WTC11 (cell line): ENCODE measurements around the gene CGB8.
"Not testable (repeated sequence)": the region's sequence is repeated elsewhere in the genome, so short reads cannot be mapped to it uniquely, and the experiment has no call there.

Experiments
- IRF2 ChIP-seq: sonication (generic); formaldehyde crosslinking; IDR thresholded peaks from 2 replicates; pipeline ENCODE4 v1.8.0; 2022; ENCODE audit warnings: low read depth, missing genetic modification reagents, borderline replicate concordance
- JUN ChIP-seq: sonication (generic); formaldehyde crosslinking; IDR thresholded peaks from 2 replicates; pipeline ENCODE4 v1.8.0; 2023; ENCODE audit warnings: mild to moderate bottlenecking, missing genetic modification reagents
- MXD4 ChIP-seq: fragments of 250-450 bp; sonication (Bioruptor Pico); IDR thresholded peaks from 2 replicates; pipeline ENCODE4 v1.8.0; 2021; ENCODE audit warnings: mild to moderate bottlenecking, moderate library complexity, borderline replicate concordance
- NR3C1 ChIP-seq: sonication (generic); formaldehyde crosslinking; conservative IDR thresholded peaks from 2 replicates; pipeline ENCODE4 v1.8.1; 2023; ENCODE audit warnings: low read depth, mild to moderate bottlenecking, missing genetic modification reagents
- SMAD4 ChIP-seq: sonication (generic); formaldehyde crosslinking; IDR thresholded peaks from 2 replicates; pipeline ENCODE4 v1.8.0; 2022; ENCODE audit warnings: mild to moderate bottlenecking, missing genetic modification reagents
- ZNF263 ChIP-seq: sonication (generic); formaldehyde crosslinking; IDR thresholded peaks from 2 replicates; pipeline ENCODE4 v1.8.1; 2022; ENCODE audit warnings: low read depth, mild to moderate bottlenecking, moderate library complexity, missing genetic modification reagents
- TF ChIP-seq, protein P1 (sequence below): fragments of 200-600 bp; IDR thresholded peaks from 2 replicates; pipeline ENCODE4 v1.8.0; 2022; ENCODE audit warnings: antibody characterized with exemption
- TF ChIP-seq, protein P2 (sequence below): sonication (generic); formaldehyde crosslinking; conservative IDR thresholded peaks from 2 replicates; pipeline ENCODE4 v1.8.1; 2022; ENCODE audit warnings: mild to moderate bottlenecking, missing genetic modification reagents
- TF ChIP-seq, protein P3 (sequence below): sonication (generic); formaldehyde crosslinking; IDR thresholded peaks from 2 replicates; pipeline ENCODE4 v1.8.1; 2023; ENCODE audit warnings: mild to moderate bottlenecking, moderate library complexity, missing genetic modification reagents
- TF ChIP-seq, protein P4 (sequence below): sonication (generic); formaldehyde crosslinking; IDR thresholded peaks from 2 replicates; pipeline ENCODE4 v1.8.0; 2022; ENCODE audit warnings: missing genetic modification reagents
- TF ChIP-seq, protein P5 (sequence below): sonication (generic); formaldehyde crosslinking; IDR thresholded peaks from 2 replicates; pipeline ENCODE4 v1.8.1; 2022; ENCODE audit warnings: mild to moderate bottlenecking, missing genetic modification reagents, moderate library complexity, borderline replicate concordance
- TF ChIP-seq, protein P6 (sequence below): sonication (generic); formaldehyde crosslinking; conservative IDR thresholded peaks from 2 replicates; pipeline ENCODE4 v1.8.1; 2023; ENCODE audit warnings: mild to moderate bottlenecking, low read depth, missing genetic modification reagents, moderate library complexity
- TF ChIP-seq, protein P7 (sequence below): sonication (generic); formaldehyde crosslinking; IDR thresholded peaks from 2 replicates; pipeline ENCODE4 v1.8.1; 2022; ENCODE audit warnings: low read depth, mild to moderate bottlenecking, moderate library complexity, missing genetic modification reagents, borderline replicate concordance
- TF ChIP-seq, protein P8 (sequence below): sonication (generic); formaldehyde crosslinking; IDR thresholded peaks from 2 replicates; pipeline ENCODE4 v1.8.1; 2023; ENCODE audit warnings: mild to moderate bottlenecking, missing genetic modification reagents, moderate library complexity

DNA sequence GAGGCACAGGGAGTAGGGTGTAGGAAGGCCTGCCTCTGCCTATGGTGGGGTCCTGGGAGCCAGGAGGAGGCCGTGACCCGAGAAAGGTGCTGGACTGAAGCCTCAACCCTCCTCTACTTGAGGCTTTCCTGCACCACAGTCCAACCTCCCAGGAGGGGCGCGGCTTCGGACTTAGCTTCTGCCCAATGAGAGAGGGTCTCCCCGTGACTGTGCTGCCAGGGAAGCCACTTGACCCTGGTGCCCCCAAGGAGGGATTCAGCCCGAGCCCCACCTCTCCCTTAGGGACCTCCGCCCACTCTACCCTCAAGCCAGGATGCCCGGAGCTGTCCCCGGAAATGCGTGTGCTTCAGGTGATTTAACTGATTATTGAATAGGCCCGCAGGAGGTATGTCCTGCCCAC lies at the start of gene CGB8:
- TF ChIP-seq, protein P1, sequence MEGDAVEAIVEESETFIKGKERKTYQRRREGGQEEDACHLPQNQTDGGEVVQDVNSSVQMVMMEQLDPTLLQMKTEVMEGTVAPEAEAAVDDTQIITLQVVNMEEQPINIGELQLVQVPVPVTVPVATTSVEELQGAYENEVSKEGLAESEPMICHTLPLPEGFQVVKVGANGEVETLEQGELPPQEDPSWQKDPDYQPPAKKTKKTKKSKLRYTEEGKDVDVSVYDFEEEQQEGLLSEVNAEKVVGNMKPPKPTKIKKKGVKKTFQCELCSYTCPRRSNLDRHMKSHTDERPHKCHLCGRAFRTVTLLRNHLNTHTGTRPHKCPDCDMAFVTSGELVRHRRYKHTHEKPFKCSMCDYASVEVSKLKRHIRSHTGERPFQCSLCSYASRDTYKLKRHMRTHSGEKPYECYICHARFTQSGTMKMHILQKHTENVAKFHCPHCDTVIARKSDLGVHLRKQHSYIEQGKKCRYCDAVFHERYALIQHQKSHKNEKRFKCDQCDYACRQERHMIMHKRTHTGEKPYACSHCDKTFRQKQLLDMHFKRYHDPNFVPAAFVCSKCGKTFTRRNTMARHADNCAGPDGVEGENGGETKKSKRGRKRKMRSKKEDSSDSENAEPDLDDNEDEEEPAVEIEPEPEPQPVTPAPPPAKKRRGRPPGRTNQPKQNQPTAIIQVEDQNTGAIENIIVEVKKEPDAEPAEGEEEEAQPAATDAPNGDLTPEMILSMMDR: not testable (repeated sequence)
- TF ChIP-seq, protein P2, sequence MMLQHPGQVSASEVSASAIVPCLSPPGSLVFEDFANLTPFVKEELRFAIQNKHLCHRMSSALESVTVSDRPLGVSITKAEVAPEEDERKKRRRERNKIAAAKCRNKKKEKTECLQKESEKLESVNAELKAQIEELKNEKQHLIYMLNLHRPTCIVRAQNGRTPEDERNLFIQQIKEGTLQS (CRISPR knock-in tag): not testable (repeated sequence)
- TF ChIP-seq, protein P3, sequence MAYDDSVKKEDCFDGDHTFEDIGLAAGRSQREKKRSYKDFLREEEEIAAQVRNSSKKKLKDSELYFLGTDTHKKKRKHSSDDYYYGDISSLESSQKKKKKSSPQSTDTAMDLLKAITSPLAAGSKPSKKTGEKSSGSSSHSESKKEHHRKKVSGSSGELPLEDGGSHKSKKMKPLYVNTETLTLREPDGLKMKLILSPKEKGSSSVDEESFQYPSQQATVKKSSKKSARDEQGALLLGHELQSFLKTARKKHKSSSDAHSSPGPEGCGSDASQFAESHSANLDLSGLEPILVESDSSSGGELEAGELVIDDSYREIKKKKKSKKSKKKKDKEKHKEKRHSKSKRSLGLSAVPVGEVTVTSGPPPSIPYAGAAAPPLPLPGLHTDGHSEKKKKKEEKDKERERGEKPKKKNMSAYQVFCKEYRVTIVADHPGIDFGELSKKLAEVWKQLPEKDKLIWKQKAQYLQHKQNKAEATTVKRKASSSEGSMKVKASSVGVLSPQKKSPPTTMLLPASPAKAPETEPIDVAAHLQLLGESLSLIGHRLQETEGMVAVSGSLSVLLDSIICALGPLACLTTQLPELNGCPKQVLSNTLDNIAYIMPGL: not testable (repeated sequence)
- TF ChIP-seq, protein P4, sequence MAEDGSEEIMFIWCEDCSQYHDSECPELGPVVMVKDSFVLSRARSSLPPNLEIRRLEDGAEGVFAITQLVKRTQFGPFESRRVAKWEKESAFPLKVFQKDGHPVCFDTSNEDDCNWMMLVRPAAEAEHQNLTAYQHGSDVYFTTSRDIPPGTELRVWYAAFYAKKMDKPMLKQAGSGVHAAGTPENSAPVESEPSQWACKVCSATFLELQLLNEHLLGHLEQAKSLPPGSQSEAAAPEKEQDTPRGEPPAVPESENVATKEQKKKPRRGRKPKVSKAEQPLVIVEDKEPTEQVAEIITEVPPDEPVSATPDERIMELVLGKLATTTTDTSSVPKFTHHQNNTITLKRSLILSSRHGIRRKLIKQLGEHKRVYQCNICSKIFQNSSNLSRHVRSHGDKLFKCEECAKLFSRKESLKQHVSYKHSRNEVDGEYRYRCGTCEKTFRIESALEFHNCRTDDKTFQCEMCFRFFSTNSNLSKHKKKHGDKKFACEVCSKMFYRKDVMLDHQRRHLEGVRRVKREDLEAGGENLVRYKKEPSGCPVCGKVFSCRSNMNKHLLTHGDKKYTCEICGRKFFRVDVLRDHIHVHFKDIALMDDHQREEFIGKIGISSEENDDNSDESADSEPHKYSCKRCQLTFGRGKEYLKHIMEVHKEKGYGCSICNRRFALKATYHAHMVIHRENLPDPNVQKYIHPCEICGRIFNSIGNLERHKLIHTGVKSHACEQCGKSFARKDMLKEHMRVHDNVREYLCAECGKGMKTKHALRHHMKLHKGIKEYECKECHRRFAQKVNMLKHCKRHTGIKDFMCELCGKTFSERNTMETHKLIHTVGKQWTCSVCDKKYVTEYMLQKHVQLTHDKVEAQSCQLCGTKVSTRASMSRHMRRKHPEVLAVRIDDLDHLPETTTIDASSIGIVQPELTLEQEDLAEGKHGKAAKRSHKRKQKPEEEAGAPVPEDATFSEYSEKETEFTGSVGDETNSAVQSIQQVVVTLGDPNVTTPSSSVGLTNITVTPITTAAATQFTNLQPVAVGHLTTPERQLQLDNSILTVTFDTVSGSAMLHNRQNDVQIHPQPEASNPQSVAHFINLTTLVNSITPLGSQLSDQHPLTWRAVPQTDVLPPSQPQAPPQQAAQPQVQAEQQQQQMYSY (CRISPR knock-in tag): not testable (repeated sequence)
- TF ChIP-seq IRF2, ZNF263, MXD4, NR3C1, JUN, SMAD4 (CRISPR knock-in tag): not testable (repeated sequence)
- TF ChIP-seq, protein P5, sequence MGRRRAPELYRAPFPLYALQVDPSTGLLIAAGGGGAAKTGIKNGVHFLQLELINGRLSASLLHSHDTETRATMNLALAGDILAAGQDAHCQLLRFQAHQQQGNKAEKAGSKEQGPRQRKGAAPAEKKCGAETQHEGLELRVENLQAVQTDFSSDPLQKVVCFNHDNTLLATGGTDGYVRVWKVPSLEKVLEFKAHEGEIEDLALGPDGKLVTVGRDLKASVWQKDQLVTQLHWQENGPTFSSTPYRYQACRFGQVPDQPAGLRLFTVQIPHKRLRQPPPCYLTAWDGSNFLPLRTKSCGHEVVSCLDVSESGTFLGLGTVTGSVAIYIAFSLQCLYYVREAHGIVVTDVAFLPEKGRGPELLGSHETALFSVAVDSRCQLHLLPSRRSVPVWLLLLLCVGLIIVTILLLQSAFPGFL (CRISPR knock-in tag): not testable (repeated sequence)
- TF ChIP-seq, protein P6, sequence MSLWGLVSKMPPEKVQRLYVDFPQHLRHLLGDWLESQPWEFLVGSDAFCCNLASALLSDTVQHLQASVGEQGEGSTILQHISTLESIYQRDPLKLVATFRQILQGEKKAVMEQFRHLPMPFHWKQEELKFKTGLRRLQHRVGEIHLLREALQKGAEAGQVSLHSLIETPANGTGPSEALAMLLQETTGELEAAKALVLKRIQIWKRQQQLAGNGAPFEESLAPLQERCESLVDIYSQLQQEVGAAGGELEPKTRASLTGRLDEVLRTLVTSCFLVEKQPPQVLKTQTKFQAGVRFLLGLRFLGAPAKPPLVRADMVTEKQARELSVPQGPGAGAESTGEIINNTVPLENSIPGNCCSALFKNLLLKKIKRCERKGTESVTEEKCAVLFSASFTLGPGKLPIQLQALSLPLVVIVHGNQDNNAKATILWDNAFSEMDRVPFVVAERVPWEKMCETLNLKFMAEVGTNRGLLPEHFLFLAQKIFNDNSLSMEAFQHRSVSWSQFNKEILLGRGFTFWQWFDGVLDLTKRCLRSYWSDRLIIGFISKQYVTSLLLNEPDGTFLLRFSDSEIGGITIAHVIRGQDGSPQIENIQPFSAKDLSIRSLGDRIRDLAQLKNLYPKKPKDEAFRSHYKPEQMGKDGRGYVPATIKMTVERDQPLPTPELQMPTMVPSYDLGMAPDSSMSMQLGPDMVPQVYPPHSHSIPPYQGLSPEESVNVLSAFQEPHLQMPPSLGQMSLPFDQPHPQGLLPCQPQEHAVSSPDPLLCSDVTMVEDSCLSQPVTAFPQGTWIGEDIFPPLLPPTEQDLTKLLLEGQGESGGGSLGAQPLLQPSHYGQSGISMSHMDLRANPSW (CRISPR knock-in tag): not testable (repeated sequence)
- TF ChIP-seq, protein P7, sequence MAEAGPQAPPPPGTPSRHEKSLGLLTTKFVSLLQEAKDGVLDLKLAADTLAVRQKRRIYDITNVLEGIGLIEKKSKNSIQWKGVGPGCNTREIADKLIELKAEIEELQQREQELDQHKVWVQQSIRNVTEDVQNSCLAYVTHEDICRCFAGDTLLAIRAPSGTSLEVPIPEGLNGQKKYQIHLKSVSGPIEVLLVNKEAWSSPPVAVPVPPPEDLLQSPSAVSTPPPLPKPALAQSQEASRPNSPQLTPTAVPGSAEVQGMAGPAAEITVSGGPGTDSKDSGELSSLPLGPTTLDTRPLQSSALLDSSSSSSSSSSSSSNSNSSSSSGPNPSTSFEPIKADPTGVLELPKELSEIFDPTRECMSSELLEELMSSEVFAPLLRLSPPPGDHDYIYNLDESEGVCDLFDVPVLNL (CRISPR knock-in tag): not testable (repeated sequence)
- TF ChIP-seq, protein P8, sequence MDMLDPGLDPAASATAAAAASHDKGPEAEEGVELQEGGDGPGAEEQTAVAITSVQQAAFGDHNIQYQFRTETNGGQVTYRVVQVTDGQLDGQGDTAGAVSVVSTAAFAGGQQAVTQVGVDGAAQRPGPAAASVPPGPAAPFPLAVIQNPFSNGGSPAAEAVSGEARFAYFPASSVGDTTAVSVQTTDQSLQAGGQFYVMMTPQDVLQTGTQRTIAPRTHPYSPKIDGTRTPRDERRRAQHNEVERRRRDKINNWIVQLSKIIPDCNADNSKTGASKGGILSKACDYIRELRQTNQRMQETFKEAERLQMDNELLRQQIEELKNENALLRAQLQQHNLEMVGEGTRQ (CRISPR knock-in tag): not testable (repeated sequence)
